IMR-90 (cell line): ENCODE data around the gene RAB33B. TPM values are rescaled to one million over a fixed set of nuclear protein-coding genes. Genes with fewer than 3 reads are reported as not detected.
A peak's percentile ranks its signal among the peaks of the same experiment; 100 is the strongest.

Experiments
- ATAC-seq: fragments of 200-7000 bp; cut with Tn5 transposase; 2 replicates; pipeline ENCODE4 v1.9.1; 2020; ENCODE audit warnings: low read depth, mild to moderate bottlenecking, moderate library complexity
- BruUV-seq: library from RNA; stranded (reverse); fragments of 400-500 nt; replicated peaks from 2 replicates; lab custom pipeline; 2021; lab: Mats Ljungman, UMichigan
- CTCF ChIA-PET: fragments of 300-600 bp; formaldehyde crosslinking; extraction: SDS; loops from one replicate; lab custom pipeline; 2021; ENCODE audit warnings: antibody characterized with exemption; lab: Yijun Ruan, JAX
- POLR2A ChIA-PET: fragments of 300-600 bp; sonication (Branson Sonifier 250); formaldehyde crosslinking; loops from one replicate; lab custom pipeline; 2022; ENCODE audit warnings: antibody characterized with exemption; ENCODE audit not compliant: unreplicated experiment; lab: Charles Lee
- DNase-seq: peaks from one replicate; pipeline ENCODE4 v3.0.0; 2013
- H2AFZ ChIP-seq: replicated peaks from 2 replicates; pipeline ENCODE3; 2013; ENCODE audit warnings: low read length, mild to moderate bottlenecking; ENCODE audit not compliant: poor library complexity
- H2AK5ac ChIP-seq: 2 replicates; pipeline ENCODE4 v1.6.1; 2013; ENCODE audit warnings: low read depth, low read length, inconsistent platforms
- H2AK9ac ChIP-seq: replicated peaks from 2 replicates; pipeline ENCODE3; 2013; ENCODE audit warnings: mild to moderate bottlenecking, low read depth, low read length, moderate library complexity; ENCODE audit not compliant: poor library complexity
- H2BK120ac ChIP-seq: 2 replicates; pipeline ENCODE4 v1.6.1; 2013; ENCODE audit warnings: low read depth, low read length, inconsistent platforms
- H2BK15ac ChIP-seq: 3 replicates; pipeline ENCODE4 v1.6.1; 2013; ENCODE audit warnings: low read depth, low read length, inconsistent platforms
- H2BK20ac ChIP-seq: 2 replicates; pipeline ENCODE4 v1.6.1; 2013; ENCODE audit warnings: low read depth, mild to moderate bottlenecking, inconsistent platforms, low read length, moderate library complexity
- H2BK5ac ChIP-seq: 2 replicates; pipeline ENCODE4 v1.6.1; 2013; ENCODE audit warnings: mild to moderate bottlenecking, low read depth, low read length, inconsistent platforms; ENCODE audit not compliant: poor library complexity, severe bottlenecking
- H3K14ac ChIP-seq: replicated peaks from 2 replicates; pipeline ENCODE4 v1.6.1; 2013; ENCODE audit warnings: low read depth, low read length, inconsistent platforms
- H3K18ac ChIP-seq: 2 replicates; pipeline ENCODE4 v1.6.1; 2013; ENCODE audit warnings: low read depth, low read length, control low read depth
- H3K23ac ChIP-seq: 2 replicates; pipeline ENCODE4 v1.6.1; 2013; ENCODE audit warnings: low read depth, low read length, inconsistent platforms
- H3K27ac ChIP-seq: 2 replicates; pipeline ENCODE4 v1.5.1; 2013; ENCODE audit warnings: mild to moderate bottlenecking, control low read depth, low read length; ENCODE audit not compliant: insufficient read depth
- H3K27me3 ChIP-seq: 2 replicates; pipeline ENCODE4 v1.6.1; 2013; ENCODE audit warnings: low read length; ENCODE audit not compliant: control insufficient read depth, insufficient read depth
- H3K36me3 ChIP-seq: 2 replicates; pipeline ENCODE4 v1.6.1; 2013; ENCODE audit warnings: low read length, mixed read lengths; ENCODE audit not compliant: control insufficient read depth, insufficient read depth
- H3K4ac ChIP-seq: 2 replicates; pipeline ENCODE4 v1.6.1; 2013; ENCODE audit warnings: low read depth, low read length, inconsistent platforms
- H3K4me1 ChIP-seq: 2 replicates; pipeline ENCODE4 v1.6.1; 2013; ENCODE audit warnings: low read length, mixed read lengths; ENCODE audit not compliant: control insufficient read depth, insufficient read depth
- H3K4me2 ChIP-seq: 2 replicates; pipeline ENCODE4 v1.6.1; 2013; ENCODE audit warnings: low read depth, mild to moderate bottlenecking, control low read depth, low read length, moderate library complexity
- H3K4me3 ChIP-seq: 2 replicates; pipeline ENCODE4 v1.5.1; 2013; ENCODE audit warnings: low read depth, mild to moderate bottlenecking, control low read depth, low read length, moderate library complexity; ENCODE audit not compliant: insufficient read depth
- H3K56ac ChIP-seq: 2 replicates; pipeline ENCODE4 v1.6.1; 2013; ENCODE audit warnings: low read length, inconsistent platforms; ENCODE audit not compliant: insufficient read depth; ENCODE audit errors: extremely low read depth
- H3K79me1 ChIP-seq, 2 experiments: 2 replicates each; pipeline ENCODE4 v1.6.1; 2013; ENCODE audit warnings: low read length in 2 of 2, inconsistent platforms in 1 of 2, low read depth in 1 of 2
- H3K9ac ChIP-seq: 2 replicates; pipeline ENCODE4 v1.6.1; 2013; ENCODE audit warnings: low read depth, low read length, control low read depth
- H3K9me1 ChIP-seq: 2 replicates; pipeline ENCODE4 v1.6.1; 2013; ENCODE audit warnings: low read length, inconsistent platforms; ENCODE audit not compliant: insufficient read depth
- H3K9me3 ChIP-seq: 2 replicates; pipeline ENCODE4 v1.6.1; 2013; ENCODE audit warnings: low read length; ENCODE audit not compliant: control insufficient read depth, insufficient read depth
- H4K20me1 ChIP-seq: 2 replicates; pipeline ENCODE4 v1.6.1; 2013; ENCODE audit warnings: low read length, inconsistent platforms; ENCODE audit not compliant: insufficient read depth
- H4K5ac ChIP-seq: 2 replicates; pipeline ENCODE4 v1.6.1; 2013; ENCODE audit warnings: mild to moderate bottlenecking, low read depth, low read length, control low read depth
- H4K8ac ChIP-seq, 2 experiments: 2 replicates each; pipeline ENCODE4 v1.6.1; 2013; ENCODE audit warnings: low read depth in 2 of 2, low read length in 2 of 2, control low read depth in 1 of 2, inconsistent platforms in 1 of 2
- H4K91ac ChIP-seq: 2 replicates; pipeline ENCODE4 v1.6.1; 2013; ENCODE audit warnings: low read depth, low read length, inconsistent platforms; ENCODE audit not compliant: insufficient read depth
- FOS ChIP-seq: fragments of 150-350 bp; IDR thresholded peaks from 2 replicates; pipeline ENCODE4 v1.6.1; 2016; ENCODE audit warnings: low read depth, low read length
- MAFK ChIP-seq: IDR thresholded peaks from 2 replicates; pipeline ENCODE4 v1.6.1; 2012; ENCODE audit warnings: low read depth, low read length, improper control_type of control experiment
- WGBS, 2 experiments: methylation state at CpG; one replicate each; pipeline versions ENCODE4 v1.1.5 to v1.1.7; 2013; ENCODE audit warnings: missing lambda C conversion rate in 2 of 2; ENCODE audit not compliant: insufficient read length in 1 of 2; ENCODE audit errors: extremely low coverage in 2 of 2; 5-methylcytosine and 5-hydroxymethylcytosine counted together
- dilution Hi-C: fragments of 300-500 bp; cut with HindIII; formaldehyde crosslinking; loops from one replicate; pipeline ENCODE4 v1.14.3; 2018; ENCODE audit warnings: low sequenced_read_pairs; ENCODE audit not compliant: unreplicated experiment
- in situ Hi-C: fragments of 300-500 bp; cut with MboI; formaldehyde crosslinking; loops from 3 replicates; pipeline ENCODE4 v1.14.3; 2019; ENCODE audit warnings: low sequenced_read_pairs, inconsistent platforms, mixed read lengths
- intact Hi-C: fragments of 100-400 bp; cut with micrococcal nuclease; formaldehyde crosslinking; loops from 2 replicates; pipeline ENCODE4 v1.10.0; 2022
- polyA plus RNA-seq, 3 experiments: library from polyadenylated mRNA; depleted of rRNA; stranded (reverse); fragments of >200 nt; gene quantifications; 2 replicates each; pipeline ENCODE4 v1.2.3, GENCODE V29; 2012; ENCODE audit warnings: low replicate concordance in 1 of 3
- total RNA-seq: library from RNA; depleted of rRNA; stranded (reverse); fragments of >200 nt; gene quantifications from 2 replicates; pipeline ENCODE4 v1.2.3, GENCODE V29; 2012

Gene RAB33B
- total and polyA plus RNA-seq, 2 of the 4 experiments (the other 2 are of a cell fraction): 3.7 to 7.3 TPM

GRCh38 chr4:139472852-139473251 lies 18.9 kb downstream of the RAB33B start:
- WGBS, 2 experiments: no CpG with 5 or more reads among the region's 3 CpGs
- Histone ChIP-seq H4K20me1 (peaks cover 13% of the 10 kb centered on the region; the same call in 1 of the 2 replicates), H2BK120ac (no peak overlapping the region), H3K27ac (no peak overlapping the region), H3K9ac (no peak overlapping the region), H3K4me1 (no peaks in the 10 kb centered on the region; the same call in 1 of the 2 replicates), H4K8ac (no peak overlapping the region), H3K4me2 (no peak overlapping the region), H3K36me3 (peaks cover 3% of the 10 kb centered on the region; the same call in 1 of the 2 replicates), H4K5ac (no peak overlapping the region), H3K9me3 (peaks cover 8% of the 10 kb centered on the region), H2AK9ac (no peak overlapping the region), H4K91ac (no peak overlapping the region), H3K23ac (no peak overlapping the region), H3K14ac (no peak overlapping the region), H2AFZ (no peak overlapping the region), H3K4ac (no peak overlapping the region), H3K56ac (no peak overlapping the region), H2BK15ac (no peak overlapping the region), H3K27me3 (no peaks in the 10 kb centered on the region), H3K18ac (no peak overlapping the region), H2BK20ac (no peak overlapping the region), H3K4me3 (no peak overlapping the region), H2BK5ac (no peak overlapping the region), H3K9me1 (no peaks in the 10 kb centered on the region), H3K79me1 (peaks cover 22 to 26% of the 10 kb centered on the region in 2 experiments), H2AK5ac (no peak overlapping the region)
- dilution Hi-C loops (no loop called here), in situ Hi-C loops (no loop called here), intact Hi-C loops (loop anchor here (1.0 kb wide), 1 partner anchor 41 kb away; no protein-coding TSS in a partner anchor)
- no TSS peak for BruUV-seq
- peak; percentile 71 for TF ChIP-seq MAFK
- no peak for TF ChIP-seq FOS
- no peak for DNase-seq
- ATAC-seq: no peak
- ChIA-PET CTCF (no interaction called here), POLR2A (no interaction called here)
